IPS-20b (cell line): ENCODE data around the gene TTC9.

ENCODE experiments used
- H3K27ac ChIP-seq: one replicate; pipeline ENCODE4 v1.5.1; 2013; ENCODE audit warnings: low read length
- H3K27me3 ChIP-seq: 2 replicates; pipeline ENCODE4 v1.6.1; 2013; ENCODE audit warnings: mild to moderate bottlenecking, low read length, inconsistent platforms; ENCODE audit not compliant: insufficient read depth
- H3K36me3 ChIP-seq: 2 replicates; pipeline ENCODE4 v1.6.1; 2013; ENCODE audit warnings: low read depth, mild to moderate bottlenecking, inconsistent platforms, low read length, moderate library complexity; ENCODE audit not compliant: insufficient read depth
- H3K4me1 ChIP-seq: 2 replicates; pipeline ENCODE4 v1.6.1; 2013; ENCODE audit warnings: mild to moderate bottlenecking, control low read depth, inconsistent platforms, low read length, moderate library complexity; ENCODE audit not compliant: insufficient read depth
- H3K4me3 ChIP-seq: 2 replicates; pipeline ENCODE4 v1.5.1; 2013; ENCODE audit warnings: mild to moderate bottlenecking, low read length, inconsistent platforms
- H3K9ac ChIP-seq: 2 replicates; pipeline ENCODE4 v1.6.1; 2013; ENCODE audit warnings: low read depth, mild to moderate bottlenecking, inconsistent platforms, low read length, moderate library complexity
- H3K9me3 ChIP-seq: 2 replicates; pipeline ENCODE4 v1.6.1; 2013; ENCODE audit warnings: mild to moderate bottlenecking, low read depth, low read length, inconsistent platforms; ENCODE audit not compliant: insufficient read depth

The TTC9 gene

DNA sequence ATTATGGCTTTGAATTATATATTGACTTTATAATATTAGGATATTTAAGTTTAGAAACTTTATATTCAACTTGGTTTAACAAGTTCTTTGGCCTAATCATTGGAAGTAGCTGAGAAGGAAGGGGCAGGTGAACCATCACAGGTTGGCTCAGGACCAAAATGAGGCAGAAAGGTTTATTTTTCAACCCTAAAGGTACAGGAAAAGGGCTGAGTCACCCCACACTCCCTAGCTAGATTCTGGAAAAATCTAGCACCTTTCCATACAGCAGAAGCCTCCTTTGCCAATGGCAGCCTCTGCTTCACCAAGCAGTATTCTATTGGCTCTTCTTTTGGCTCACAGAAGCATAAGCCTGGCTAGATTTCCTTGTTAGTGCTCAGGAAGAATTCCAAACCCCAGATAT, 22.0 kb upstream of the TTC9 start:
- no peaks in the 10 kb centered on the region for H3K27me3 ChIP-seq
- no peak overlapping the region for H3K9ac ChIP-seq
- H3K27ac ChIP-seq = no peak overlapping the region
- no peaks in the 10 kb centered on the region for H3K9me3 ChIP-seq
- no peak overlapping the region for H3K4me3 ChIP-seq
- H3K36me3 ChIP-seq = no peaks in the 10 kb centered on the region
- H3K4me1 ChIP-seq = no peaks in the 10 kb centered on the region

DNA sequence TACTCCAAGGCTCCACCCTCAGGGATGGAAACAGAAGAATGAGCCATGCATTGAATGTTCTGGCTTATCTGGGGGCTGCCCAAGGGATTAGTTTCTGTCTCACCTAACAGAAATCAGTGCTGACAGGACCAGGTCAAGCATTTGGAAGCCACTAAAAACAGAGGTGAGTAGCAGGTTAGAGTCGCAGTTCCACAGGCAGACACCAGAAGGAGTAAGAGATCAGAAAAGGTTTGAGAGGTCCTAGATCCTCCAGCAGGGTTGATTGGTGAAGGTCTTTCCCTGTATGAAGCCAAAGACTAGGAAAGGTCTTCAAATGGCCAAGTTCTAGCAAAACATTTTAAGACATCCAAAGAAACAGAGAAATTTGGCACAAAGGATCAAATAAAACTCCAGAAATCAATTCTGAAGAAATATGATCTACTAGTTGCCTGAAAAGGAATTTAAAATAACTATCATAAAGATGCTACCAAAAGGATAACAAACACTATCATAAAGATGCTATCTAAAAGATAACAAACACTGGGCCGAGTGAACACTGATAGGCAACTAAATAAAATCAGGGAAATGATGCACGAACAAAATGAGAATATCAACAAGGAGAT, 19.5 kb upstream of the TTC9 start:
- no peak overlapping the region for H3K4me3 ChIP-seq
- no peaks in the 10 kb centered on the region; the same call in 1 of the 2 replicates for H3K36me3 ChIP-seq
- peaks cover 18% of the 10 kb centered on the region; the same call in 1 of the 2 replicates for H3K9me3 ChIP-seq
- H3K9ac ChIP-seq = no peak overlapping the region
- no peak overlapping the region for H3K27ac ChIP-seq
- H3K27me3 ChIP-seq = no peaks in the 10 kb centered on the region
- H3K4me1 ChIP-seq = no peaks in the 10 kb centered on the region

DNA sequence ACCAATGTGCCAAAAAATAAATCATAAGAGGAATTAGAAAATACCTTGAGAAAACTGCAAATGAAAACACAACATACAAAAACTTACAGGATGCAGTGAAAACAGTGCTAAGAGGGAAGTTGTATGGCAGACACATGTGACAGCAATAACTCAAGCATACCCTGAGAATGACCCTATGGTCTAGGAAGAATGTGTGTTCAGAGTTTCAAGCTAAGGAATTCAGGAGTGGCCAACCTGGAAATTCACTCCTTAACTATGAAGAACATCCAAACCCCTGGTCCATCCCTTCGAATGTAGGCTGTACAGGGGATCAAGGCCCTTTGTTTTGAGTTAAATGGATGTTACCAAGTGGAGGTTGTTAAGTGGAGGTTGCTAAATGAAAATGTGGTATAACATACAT, 16.7 kb upstream of the TTC9 start:
- H3K9ac ChIP-seq = no peak overlapping the region
- no peaks in the 10 kb centered on the region; the same call in 1 of the 2 replicates for H3K36me3 ChIP-seq
- H3K9me3 ChIP-seq = peaks cover 28% of the 10 kb centered on the region; the same call in 1 of the 2 replicates

DNA sequence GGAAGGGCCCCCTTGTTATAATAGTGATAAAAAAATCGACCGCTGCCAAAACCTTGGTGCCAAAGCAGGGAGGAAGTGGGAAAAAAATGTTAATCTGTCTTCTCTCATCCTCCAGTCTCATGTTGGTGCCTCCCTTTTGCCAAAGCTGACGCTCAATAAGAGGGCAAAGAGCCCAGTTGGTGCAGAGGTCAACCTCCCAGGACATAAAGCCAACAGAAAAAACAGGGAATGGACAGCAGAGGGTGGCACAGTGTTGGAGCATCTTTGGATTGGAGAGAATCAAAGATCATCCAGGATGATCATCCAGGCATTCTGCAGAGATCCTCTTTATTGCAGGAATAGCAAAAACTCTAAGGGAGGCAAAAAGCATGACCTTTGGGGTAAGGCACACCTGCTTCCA, 9.8 kb upstream of the TTC9 start:
- Histone ChIP-seq H3K36me3 (0 out of 2 replicates have a peak, but pooled peaks cover 3% of the 10 kb centered on the region), H3K4me1 (no peaks in the 10 kb centered on the region), H3K27ac (no peak overlapping the region), H3K9me3 (peaks cover 22% of the 10 kb centered on the region), H3K4me3 (no peak overlapping the region), H3K27me3 (no peaks in the 10 kb centered on the region), H3K9ac (no peak overlapping the region)

More for the DNA sequence above, 16.7 kb upstream of the TTC9 start:
- Histone ChIP-seq H3K27me3 (no peaks in the 10 kb centered on the region), H3K4me1 (no peaks in the 10 kb centered on the region), H3K27ac (no peak overlapping the region), H3K4me3 (no peak overlapping the region)

DNA sequence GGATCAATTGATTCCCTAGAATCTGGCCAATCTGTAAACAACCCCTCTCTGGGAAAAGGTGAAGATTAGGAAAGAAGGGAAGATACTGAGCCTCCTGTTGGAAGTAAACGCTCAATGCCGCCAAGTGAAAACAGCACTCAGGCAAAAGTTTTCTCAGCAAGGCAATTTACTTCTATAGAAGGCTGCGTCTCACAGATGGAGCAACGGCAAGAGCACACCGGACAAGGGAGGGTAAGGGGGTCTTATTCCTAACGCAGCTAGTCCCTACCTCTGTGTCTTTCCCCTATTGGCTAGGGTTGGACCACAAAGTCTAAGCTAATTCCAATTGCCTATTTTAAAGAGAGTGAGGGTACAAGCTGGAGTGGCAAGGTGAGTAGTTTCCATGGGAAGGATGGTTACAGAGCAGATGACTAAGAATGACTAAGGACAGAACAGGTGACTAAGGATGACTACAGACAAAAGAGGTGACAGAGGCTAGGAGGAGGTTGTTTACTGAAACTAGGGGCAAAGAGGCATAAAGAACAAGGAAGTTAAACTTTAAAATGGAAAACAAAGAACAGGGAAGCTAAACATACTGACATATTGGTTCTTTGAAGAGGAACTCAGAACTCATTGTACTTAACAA, 5.6 kb upstream of the TTC9 start:
- Histone ChIP-seq H3K9me3 (peaks cover 9% of the 10 kb centered on the region; the same call in 1 of the 2 replicates), H3K27ac (no peak overlapping the region), H3K9ac (no peak overlapping the region), H3K36me3 (0 out of 2 replicates have a peak, but pooled peaks cover 3% of the 10 kb centered on the region), H3K27me3 (0 out of 2 replicates have a peak, but pooled peaks cover 5% of the 10 kb centered on the region), H3K4me3 (no peak overlapping the region), H3K4me1 (peaks cover 9% of the 10 kb centered on the region; the same call in 1 of the 2 replicates)

DNA sequence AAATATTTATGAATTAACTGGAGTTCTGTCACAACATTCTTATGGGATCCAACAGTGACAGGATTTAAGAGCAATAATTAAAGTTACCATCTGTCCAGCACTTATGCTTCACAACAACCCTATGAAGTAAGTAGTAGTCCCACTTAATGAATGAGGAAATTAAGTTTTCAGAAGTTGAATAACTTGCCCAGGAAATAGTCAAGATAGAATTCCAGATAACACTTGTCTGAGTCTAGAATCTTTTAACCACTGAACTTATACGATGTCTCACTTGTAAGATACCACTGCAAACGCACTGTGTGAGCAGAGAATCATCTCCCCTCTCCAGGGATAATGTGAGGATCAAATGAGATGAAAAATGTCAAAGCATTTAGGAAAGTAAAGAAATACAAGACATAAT, 3.3 kb upstream of the TTC9 start:
- no peak overlapping the region for H3K4me3 ChIP-seq
- 0 out of 2 replicates have a peak, but pooled peaks cover 3% of the 10 kb centered on the region for H3K36me3 ChIP-seq
- no peak overlapping the region for H3K9ac ChIP-seq
- peaks cover 12% of the 10 kb centered on the region; the same call in 1 of the 2 replicates for H3K4me1 ChIP-seq
- no peak overlapping the region for H3K27ac ChIP-seq
- H3K27me3 ChIP-seq = 0 out of 2 replicates have a peak, but pooled peaks cover 5% of the 10 kb centered on the region
- H3K9me3 ChIP-seq = peaks cover 9% of the 10 kb centered on the region; the same call in 1 of the 2 replicates

DNA sequence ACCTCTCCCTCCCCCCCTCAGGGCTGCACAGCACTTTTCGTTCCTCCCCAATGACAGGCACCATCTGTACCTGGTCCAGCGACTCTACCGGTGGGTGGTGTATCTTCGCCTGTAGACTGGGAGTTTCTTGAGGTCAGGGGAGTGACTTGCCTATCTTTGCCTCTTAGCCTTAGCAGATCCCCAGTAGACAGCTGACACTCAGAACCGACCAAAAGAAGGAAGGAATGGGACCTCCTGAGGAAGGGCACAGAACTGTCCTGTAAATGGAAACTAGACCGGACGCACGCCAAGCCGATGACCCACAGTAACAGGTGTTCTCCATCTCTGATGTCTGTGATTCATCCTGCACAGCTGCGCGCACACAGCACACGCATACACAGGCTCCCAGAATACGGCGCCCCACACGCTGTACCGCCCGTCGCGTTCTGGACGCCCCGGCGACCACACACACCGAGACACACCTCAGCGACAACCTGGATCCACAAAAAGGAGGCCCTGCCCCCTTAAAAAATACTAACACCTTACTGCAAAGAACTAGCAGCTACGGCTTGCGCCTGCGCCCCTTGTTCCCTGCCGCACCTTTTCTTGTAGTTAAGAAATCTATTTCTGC, 673 bp upstream of the TTC9 start:
- Histone ChIP-seq H3K36me3 (no peaks in the 10 kb centered on the region), H3K9me3 (0 out of 2 replicates have a peak, but pooled peaks cover 4% of the 10 kb centered on the region), H3K9ac (peak overlapping the region; percentile 26; the same call in 1 of the 2 replicates), H3K4me3 (peak overlapping the region; percentile 89), H3K27ac (peak overlapping the region; percentile 24), H3K27me3 (0 out of 2 replicates have a peak, but pooled peaks cover 5% of the 10 kb centered on the region), H3K4me1 (peaks cover 31% of the 10 kb centered on the region; the same call in 1 of the 2 replicates)

DNA sequence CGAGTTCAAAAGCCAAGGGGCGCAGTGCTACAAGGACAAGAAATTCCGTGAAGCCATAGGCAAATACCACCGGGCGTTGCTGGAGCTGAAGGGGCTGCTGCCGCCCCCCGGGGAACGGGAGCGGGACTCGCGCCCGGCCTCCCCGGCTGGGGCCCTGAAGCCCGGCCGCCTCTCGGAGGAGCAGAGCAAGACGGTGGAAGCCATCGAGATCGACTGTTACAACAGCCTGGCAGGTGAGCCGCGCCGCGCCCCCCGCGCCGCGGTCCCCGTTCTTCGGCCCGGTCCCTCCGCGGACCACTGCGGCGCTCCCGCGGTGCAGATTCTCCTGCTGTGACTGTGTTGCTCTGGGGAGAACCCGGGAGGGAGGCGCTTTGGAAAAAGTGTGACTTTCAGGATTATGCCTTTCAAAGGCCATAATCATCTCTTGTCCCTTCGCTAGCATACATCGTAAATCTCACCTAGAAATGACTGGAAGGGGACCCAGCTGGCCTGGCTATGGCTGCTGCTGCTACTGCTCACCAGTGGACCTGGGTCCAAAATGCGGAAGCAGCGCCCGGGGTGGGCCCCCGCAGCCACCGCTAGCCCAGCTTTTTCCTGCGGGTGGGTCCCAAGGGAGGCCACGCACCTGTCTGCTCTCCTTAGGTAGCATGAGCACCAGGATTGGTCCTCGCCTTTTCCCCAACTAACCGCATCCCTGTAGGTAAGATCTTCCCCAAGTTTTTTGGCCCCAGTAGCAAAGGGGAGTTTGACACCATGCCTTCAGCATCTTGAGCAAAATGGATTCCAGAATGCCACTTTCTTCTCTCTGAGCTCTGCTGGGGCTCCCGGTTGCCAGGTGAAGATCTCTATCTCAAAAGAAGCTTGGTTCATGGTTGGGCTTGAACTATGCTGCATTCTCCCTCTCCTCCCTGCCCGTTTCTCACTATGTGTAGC, 853 bp downstream of the TTC9 start:
- Histone ChIP-seq H3K9ac (peak overlapping the region; percentile 90; the same call in 1 of the 2 replicates), H3K4me1 (peaks cover 44% of the 10 kb centered on the region), H3K27me3 (0 out of 2 replicates have a peak, but pooled peaks cover 5% of the 10 kb centered on the region), H3K9me3 (no peaks in the 10 kb centered on the region), H3K36me3 (no peaks in the 10 kb centered on the region), H3K4me3 (peak overlapping the region; percentile 95), H3K27ac (peak overlapping the region; percentile 30)

DNA sequence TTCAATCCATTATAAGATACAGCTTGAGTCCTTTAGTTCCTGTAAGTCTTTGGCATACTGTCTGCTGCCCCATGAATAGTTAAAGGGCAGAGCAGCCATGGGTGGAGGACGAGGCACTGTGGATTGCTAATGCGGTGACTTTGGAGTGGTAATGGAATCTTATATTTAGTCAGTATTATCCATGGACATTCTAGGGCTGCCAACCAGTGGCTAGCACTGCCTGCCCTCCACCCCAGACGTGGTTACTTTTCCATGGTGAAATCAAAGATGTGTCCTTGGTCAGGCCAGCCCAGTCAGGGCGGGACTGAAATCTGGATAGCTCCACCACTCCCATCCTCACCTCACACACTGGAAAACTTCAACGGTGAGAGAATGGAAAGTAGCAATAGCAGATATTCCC, 2.3 kb downstream of the TTC9 start:
- H3K27ac ChIP-seq = no peak overlapping the region
- H3K36me3 ChIP-seq = no peaks in the 10 kb centered on the region
- peak overlapping the region; percentile 90; the same call in 1 of the 2 replicates for H3K9ac ChIP-seq
- no peaks in the 10 kb centered on the region for H3K9me3 ChIP-seq
- H3K4me3 ChIP-seq = peak overlapping the region; percentile 95
- 0 out of 2 replicates have a peak, but pooled peaks cover 5% of the 10 kb centered on the region for H3K27me3 ChIP-seq
- H3K4me1 ChIP-seq = peaks cover 57% of the 10 kb centered on the region

DNA sequence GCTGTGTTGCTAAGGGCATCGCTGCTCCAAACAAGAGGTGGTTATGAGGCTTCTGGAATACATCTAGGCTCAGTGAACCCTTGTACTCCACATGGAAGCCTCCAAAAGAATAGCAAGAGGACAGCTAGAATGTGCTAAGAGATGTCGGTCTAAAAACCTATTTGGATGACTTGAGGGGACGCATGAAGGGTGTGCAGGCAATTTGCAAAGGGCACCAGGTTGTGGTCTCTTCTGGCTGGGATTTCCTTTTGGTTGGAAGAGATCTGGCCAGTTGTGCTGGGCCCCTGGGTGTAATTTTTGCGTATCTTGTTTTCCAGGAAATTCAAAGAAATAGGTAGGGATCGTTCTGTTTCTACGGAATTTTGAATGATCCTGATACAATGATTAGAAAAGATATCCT, 4.2 kb downstream of the TTC9 start:
- H3K4me3 ChIP-seq = peak overlapping the region; percentile 23; the same call in 1 of the 2 replicates
- H3K9ac ChIP-seq = peak overlapping the region; percentile 12; the same call in 1 of the 2 replicates
- peaks cover 48% of the 10 kb centered on the region for H3K4me1 ChIP-seq

More for the DNA sequence above, 4.2 kb downstream of the TTC9 start:
- Histone ChIP-seq H3K27ac (peak overlapping the region; percentile 35), H3K27me3 (0 out of 2 replicates have a peak, but pooled peaks cover 2% of the 10 kb centered on the region), H3K9me3 (no peaks in the 10 kb centered on the region), H3K36me3 (peaks cover 13% of the 10 kb centered on the region; the same call in 1 of the 2 replicates)
